SK-MEL-5 (cell line): ENCODE data around the gene MMRN1. TPM values are rescaled to one million over a fixed set of nuclear protein-coding genes. Genes with fewer than 3 reads are reported as not detected.

Experiments
- DNase-seq: peaks from one replicate; pipeline ENCODE4 v3.0.0-alpha.2; 2016; ENCODE audit warnings: low read depth, low spot score
- in situ Hi-C: cut with HindIII; loops from 2 replicates; pipeline ENCODE4 v1.10.0; 2016; ENCODE audit warnings: low sequenced_read_pairs, high pct_unique_total_duplicates, low pct_unique_long_range_greater_than_20kb
- polyA plus RNA-seq, 2 experiments: library from polyadenylated mRNA; depleted of rRNA; stranded (reverse); fragments of >200 nt; gene quantifications; 2 replicates each; pipeline ENCODE4 v1.2.3, GENCODE V29; 2015
- total RNA-seq: library from RNA; depleted of rRNA; stranded (reverse); fragments of >200 nt; shearing (Covaris generic); gene quantifications from 2 replicates; pipeline ENCODE4 v1.2.3, GENCODE V29; 2014; rRNA removed

Gene MMRN1, protein sequence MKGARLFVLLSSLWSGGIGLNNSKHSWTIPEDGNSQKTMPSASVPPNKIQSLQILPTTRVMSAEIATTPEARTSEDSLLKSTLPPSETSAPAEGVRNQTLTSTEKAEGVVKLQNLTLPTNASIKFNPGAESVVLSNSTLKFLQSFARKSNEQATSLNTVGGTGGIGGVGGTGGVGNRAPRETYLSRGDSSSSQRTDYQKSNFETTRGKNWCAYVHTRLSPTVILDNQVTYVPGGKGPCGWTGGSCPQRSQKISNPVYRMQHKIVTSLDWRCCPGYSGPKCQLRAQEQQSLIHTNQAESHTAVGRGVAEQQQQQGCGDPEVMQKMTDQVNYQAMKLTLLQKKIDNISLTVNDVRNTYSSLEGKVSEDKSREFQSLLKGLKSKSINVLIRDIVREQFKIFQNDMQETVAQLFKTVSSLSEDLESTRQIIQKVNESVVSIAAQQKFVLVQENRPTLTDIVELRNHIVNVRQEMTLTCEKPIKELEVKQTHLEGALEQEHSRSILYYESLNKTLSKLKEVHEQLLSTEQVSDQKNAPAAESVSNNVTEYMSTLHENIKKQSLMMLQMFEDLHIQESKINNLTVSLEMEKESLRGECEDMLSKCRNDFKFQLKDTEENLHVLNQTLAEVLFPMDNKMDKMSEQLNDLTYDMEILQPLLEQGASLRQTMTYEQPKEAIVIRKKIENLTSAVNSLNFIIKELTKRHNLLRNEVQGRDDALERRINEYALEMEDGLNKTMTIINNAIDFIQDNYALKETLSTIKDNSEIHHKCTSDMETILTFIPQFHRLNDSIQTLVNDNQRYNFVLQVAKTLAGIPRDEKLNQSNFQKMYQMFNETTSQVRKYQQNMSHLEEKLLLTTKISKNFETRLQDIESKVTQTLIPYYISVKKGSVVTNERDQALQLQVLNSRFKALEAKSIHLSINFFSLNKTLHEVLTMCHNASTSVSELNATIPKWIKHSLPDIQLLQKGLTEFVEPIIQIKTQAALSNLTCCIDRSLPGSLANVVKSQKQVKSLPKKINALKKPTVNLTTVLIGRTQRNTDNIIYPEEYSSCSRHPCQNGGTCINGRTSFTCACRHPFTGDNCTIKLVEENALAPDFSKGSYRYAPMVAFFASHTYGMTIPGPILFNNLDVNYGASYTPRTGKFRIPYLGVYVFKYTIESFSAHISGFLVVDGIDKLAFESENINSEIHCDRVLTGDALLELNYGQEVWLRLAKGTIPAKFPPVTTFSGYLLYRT
- 0.16 and 0.29 TPM in 2 replicates for total RNA-seq
- not detected in 2 replicates for polyA plus RNA-seq (2015; cell fraction: cytosol; rRNA removed)
- 0.05 TPM in 1 of 2 replicates, not detected in the other for polyA plus RNA-seq (2015; cell fraction: nucleus; rRNA removed)

DNA sequence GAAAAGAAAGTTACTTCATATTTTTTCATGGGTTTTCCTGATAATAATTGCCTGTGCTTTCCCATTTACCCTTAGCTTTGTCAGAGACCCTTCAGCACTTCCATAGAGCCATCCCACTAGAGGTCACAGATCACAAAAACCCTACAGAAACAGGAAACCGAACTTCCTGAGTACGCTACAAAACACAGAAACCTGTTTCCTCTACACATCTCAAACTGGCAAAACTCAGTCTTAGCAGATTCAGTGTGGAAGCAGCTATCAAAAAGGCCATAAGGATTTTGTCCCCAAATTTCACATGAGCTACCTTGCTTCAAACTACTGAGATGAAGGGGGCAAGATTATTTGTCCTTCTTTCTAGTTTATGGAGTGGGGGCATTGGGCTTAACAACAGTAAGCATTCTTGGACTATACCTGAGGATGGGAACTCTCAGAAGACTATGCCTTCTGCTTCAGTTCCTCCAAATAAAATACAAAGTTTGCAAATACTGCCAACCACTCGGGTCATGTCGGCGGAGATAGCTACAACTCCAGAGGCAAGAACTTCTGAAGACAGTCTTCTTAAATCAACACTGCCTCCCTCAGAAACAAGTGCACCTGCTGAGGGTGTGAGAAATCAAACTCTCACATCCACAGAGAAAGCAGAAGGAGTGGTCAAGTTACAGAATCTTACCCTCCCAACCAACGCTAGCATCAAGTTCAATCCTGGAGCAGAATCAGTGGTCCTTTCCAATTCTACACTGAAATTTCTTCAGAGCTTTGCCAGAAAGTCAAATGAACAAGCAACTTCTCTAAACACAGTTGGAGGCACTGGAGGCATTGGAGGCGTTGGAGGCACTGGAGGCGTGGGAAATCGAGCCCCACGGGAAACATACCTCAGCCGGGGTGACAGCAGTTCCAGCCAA, at the start of gene MMRN1:
TSS of gene MMRN1 (plus strand) at position 206 of the 902 bp plus-strand sequence. CDS start at position 324, 118 bp downstream.
- in situ Hi-C loops: no loop called here
- DNase-seq: no peak

DNA sequence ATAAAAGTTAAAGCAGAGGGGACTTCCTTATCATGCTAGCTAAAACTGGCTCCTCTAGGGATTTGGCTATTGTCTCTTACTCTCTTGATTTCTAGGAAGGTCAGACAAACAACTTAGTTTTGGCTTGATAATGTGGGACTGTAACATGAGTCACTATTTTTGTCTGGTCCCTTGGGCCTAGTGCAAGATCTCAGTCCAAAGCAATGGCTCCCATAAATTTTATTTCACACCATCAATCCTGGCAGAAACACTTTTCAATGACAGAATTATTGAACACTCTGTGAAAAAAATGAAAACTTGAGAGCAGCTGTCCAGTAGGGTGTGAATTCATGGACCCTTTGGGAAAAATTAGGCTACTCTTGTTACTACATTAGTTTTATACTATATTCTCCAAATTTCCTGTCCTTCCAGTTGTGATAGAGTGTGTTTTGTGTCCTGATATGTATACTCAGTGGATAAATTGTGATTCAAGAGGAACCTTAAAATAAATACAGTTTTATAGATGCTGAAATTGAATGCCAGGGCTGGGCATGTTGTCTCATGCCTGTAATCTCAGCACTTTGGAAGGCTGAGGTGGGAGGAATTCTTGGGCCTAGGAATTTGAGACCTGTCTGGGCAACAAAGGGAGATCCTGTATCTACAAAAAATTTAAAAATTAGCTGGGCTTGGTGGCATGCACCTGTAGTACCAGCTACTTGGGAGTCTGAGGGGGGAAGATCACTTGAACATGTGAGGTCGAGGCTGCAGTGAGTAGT, 46.9 kb upstream of the MMRN1 start:
- in situ Hi-C loops: no loop called here

DNA sequence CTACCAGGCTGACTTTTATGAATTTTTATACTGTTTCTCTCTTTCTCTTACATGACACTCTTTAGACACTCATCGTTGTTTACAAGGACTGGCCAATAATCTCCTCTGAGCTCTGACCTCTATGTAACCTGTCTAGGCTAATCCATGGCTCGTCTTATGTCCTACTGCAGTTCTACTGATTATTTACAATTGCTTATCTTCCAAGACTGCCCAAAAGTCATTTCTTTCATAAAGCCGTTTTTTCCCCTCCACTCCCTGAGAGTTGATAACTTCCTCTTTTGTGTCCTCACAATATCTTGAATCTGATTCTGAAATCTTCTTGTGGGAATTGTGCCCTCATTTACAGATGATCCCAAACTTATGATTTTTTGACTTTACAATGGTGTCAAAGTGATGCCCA, 39.4 kb upstream of the MMRN1 start:
- DNase-seq: no peak
- in situ Hi-C loops: no loop called here

More for the DNA sequence above, 46.9 kb upstream of the MMRN1 start:
- no peak for DNase-seq

DNA sequence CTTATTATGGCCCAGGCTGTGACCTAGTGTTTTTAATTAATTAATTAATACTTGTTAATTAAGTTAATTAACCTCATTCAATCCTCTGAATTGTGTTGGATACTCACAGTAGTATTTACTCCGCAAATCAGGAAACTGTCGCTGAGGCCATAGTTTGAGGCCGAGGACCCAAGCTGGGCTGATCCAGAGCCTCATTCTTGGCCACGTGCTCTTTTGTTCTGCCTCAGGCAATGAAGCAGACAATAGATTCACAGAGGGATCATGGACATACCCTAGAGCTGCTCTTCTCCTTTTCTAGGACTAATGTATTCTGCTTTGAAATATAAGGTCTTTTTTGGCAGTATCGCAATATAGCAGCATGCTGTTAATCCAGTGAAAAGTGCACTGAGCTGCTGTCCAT, 33.7 kb upstream of the MMRN1 start:
- in situ Hi-C loops: no loop called here
- peak; percentile 30 for DNase-seq

DNA sequence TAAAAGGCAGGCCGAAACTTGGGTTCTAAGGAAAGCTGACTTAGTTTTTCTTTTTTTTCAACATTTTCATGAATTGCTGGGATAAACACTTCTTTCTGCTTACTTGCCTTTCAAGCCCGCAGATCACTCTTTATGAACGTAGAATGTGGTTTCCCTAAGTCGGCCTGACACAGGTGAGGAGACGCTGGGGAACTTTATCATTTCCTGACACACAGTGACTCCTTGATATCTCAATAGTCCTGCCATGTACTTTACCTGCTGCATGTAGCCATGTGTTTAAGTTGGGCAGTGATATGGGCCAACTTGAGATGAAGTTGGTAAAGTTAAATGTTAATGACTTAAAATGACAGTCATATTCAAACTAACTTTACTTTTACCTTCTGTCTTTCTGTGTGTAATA, 31.1 kb upstream of the MMRN1 start:
- no peak for DNase-seq
- in situ Hi-C loops: no loop called here

DNA sequence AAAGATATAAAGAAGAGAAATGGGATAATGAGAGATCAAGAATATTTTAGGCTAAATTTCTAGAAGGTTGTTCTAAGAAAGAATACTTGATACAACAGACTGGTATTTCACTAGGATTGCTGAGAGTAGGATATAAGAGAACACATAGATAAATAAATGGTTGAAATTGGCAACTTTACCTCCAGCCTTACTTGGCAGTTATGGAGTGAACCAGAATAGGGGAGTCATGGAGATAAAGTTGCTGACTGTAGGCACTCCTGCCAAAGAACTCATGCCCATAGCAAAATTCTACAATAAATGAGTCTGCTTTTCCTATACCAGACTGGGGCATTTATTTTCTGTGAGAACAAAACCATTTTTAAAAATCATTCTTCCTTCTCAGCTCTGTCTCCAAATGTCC, 26.4 kb upstream of the MMRN1 start:
- no peak for DNase-seq
- in situ Hi-C loops: no loop called here

DNA sequence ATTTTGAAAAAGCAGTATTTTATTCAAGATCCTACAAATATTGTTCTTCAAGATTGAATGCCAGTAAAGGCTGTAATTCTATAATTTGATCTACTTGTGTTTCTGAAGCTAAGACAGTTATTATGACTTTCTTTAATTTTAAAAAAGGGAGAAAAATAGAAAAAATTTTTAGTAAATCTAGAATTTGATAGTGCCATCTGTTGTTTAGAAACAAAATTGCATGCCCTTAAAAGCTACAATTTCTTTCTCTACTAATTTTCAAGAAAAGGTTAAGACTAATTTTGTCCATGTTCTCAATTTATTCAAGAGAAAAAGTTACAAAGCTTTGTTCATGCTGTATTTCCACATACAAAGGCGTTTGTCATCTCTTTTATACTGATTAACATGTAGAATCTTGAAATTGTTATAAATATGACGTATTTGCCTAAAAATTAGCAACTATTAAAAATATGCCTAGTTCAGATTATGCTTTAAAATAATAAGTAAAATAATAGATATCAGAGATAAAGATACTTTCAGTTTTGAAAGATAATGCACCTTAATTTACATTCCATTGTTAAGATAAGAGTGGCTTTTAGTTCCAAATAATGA, 25.6 kb upstream of the MMRN1 start:
- DNase-seq: peak; percentile 9
- in situ Hi-C loops: no loop called here

DNA sequence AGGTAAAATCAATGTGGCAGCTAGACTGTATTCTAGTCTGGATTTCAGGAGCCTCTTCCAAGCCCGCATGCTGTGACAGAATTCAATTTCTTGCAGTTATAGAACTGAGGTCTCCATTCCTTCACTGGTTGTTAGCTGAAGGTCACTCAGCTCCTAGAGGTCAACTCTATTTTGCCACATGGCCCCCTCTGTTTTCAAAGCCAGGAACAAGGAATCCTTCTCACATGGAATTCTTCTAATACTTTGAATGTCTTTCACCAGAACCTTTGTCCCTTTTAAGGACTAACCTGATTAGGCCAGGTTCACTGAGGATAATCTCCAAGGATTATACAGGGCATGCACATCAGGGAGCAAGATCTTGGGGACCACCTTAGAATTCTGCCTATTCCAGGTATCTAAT, 23.4 kb upstream of the MMRN1 start:
- DNase-seq: no peak
- in situ Hi-C loops: no loop called here

DNA sequence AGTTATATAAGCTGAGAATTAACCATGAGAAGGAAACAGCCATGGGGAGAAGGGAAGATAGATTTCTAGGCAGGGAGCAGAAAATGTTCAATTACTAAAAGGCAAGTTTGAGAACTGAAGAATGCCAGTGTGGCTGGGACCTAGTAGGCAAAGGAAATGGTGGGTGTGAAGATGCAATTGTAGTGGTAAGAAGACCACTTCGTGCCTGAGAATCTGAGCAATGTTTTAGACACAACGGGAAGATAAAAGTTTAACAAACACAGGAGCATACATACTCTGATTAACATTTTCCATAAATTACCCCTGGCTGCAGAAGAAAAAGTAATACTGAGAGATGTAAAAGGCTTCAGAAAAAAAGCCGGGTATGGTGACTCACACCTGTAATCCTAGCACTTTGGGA, 18.1 kb upstream of the MMRN1 start:
- in situ Hi-C loops: no loop called here
- DNase-seq: no peak

DNA sequence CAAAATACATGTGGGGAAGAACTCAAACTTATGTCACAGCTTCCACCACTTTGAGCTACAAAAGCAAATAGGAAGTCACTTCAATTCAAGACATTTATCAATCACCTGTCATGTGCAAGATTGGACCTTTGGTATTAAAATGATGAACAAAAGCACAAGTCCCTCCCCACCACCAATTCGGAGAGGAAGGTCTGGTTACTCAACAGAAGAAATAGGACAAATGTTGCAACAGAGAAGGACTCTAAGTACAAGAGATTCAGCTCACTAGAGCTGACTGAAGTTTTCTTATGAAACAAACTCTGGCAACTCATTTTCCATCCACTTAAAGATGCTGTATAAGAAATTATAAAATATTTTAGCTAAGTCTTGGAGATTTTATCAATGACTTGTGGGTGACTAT, 16.0 kb upstream of the MMRN1 start:
- no peak for DNase-seq
- in situ Hi-C loops: no loop called here

DNA sequence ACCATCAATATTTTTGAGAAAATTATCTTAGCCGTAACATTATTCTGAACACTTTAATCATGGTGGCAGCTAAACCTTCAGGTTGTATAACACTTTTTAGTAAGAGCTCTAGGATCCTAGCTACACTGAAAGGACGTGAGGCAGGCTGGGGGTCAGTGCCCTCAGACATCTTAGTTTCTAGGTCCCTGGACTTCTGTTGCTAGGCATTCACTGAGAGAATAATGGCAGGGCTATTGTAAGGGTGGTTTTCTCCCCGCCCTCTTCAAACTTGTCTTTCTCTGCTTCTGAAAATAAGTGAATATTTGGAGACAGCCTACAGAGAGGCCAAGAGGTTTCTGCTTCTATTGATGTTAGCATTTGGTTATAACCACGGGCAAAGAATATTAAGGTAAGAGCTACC, 15.4 kb upstream of the MMRN1 start:
- in situ Hi-C loops: no loop called here
- no peak for DNase-seq

DNA sequence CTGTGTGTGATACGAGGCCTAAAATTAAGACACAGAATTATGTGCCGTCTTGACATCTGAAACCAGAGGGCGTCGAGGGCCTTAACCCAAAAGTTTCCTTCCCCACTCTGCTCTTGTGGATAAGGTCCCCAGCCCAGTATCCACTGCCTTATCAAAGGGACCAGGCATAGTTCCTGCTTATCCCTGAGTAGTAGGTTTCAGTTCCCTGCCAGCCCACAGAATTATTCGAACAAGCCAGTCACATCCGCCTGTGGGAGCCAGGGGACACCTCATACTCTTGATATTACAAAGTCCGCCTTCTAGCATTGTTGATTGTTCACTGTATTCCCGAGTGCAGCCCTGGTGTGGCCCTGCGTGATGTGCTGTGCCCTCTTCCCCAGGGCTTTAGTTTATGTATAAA, 5.4 kb upstream of the MMRN1 start:
- peak; percentile 41 for DNase-seq
- in situ Hi-C loops: no loop called here

DNA sequence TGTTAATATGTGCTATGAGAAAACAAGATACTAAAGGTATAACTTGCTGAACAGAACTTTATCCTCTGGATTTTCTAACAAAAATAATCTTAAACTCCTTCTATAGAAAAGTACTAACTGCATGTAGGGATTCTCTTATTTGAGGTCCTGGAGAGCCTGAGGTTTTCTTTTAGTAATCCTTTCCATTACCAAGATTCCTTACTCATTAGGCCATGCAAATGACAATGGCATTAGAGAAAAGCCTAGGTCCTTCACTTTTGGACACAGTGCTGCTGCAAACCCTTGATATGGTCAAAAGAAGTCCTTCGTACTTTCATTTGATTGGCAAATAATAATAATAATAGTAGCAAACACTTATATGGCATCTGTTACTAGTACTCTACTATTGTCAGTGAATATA, 3.2 kb downstream of the MMRN1 start:
- no peak for DNase-seq
- in situ Hi-C loops: no loop called here

DNA sequence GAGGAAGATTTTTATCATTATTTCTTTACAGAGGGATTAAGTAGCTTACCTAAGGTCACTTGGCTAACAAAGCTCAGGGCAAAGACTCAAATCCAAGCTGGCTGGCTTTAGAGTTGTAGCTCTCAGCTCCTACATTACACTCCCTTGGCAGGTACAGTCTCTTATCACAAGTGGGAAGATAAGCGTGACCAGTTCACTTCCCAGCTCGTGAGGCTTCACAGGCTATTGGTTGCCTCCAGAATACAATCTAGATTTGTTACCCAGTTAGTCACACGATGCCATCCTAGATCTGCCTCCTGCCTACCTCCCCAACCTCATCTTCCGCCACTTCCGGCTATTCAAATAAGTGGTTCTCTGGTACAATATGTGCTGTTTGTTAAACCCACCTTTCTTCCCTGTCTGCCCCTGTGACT, 3.7 kb downstream of the MMRN1 start:
- in situ Hi-C loops: no loop called here
- no peak for DNase-seq

DNA sequence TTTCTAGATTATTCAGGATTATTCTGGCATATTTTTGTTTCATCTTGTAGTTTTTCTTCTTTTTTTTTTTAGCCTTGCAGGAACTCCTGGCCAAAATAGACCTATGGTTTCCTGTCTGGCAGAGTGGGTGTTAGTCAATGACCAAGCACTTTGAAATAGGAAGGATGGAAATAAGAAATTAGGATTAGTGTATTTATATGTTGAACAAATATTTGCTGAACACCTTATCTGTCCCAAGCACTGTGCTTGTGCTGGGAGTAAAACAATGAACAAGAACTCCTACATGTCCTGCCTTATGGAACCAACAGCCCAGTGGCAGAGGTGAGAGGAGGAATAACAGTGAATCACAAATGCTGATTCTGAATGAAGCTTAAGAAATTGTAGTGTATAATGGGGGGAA, 4.5 kb downstream of the MMRN1 start:
- in situ Hi-C loops: no loop called here

DNA sequence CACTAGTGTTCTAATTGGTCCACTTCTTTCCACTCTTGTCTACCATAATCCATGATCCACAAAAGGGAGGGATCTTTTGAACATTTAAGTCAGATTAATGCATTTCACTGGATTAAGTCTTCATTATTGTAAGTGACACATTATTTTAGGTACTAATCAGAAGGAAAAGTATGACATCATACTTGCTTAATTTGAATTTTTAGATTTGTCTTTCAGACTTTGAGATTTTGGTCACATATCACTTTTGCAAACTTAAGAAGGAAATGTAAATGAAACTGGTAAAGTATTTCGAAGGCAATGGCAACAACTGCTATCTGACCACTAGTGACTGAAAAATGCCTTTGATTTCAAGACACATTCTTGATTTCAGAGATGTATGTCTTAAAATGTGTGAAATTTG, 5.2 kb downstream of the MMRN1 start:
- DNase-seq: no peak
- in situ Hi-C loops: no loop called here

More for the DNA sequence above, 4.5 kb downstream of the MMRN1 start:
- no peak for DNase-seq
